ENCODE data around the gene LRRN2.

Gene LRRN2

GRCh38 chr1:204712708-204713430 lies 27.3 kb upstream of the LRRN2 start:
- no peak for DNase-seq (ENCODE audit: low spot score)

DNA sequence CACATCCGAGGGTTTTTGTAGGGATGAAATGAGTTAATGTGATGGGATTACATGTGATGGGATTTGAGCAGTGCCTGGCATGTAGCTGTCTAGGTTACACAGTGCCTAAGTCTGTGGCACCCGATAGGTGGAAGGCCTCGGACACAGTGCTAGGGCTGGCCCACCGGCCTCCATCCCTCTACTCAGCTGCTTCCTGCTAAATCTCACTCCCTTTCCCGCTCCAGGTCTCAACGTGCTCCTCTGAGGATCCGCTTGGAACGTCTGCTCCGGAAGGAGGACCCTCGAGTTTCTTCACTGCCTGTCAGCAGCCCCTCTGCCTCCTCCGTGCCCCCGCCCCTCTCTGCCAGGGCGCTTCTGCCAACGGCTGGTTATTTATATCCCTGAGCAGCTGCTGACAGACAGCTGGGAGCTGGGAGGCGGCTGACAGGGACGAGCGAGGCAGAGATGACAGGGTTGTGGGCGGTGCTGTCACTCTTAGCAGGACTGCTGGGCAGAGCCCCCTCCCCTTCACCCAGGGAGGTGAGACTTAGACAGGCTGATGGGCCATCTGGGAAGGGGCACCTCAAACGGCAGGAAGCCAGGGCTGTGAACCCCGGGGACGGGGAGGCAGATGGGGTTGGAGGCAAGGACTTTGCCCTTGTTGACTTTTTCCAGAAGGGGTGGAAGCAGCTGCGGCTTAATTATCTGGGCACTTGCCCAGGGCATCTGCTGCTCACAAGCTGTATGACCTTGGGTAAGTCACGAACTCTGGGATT lies 26.6 kb upstream of the LRRN2 start:
- no peak for DNase-seq (ENCODE audit: low spot score)

- no peak for DNase-seq (ENCODE audit: low spot score)
Observed at GRCh38 chr1:204711103-204711946, 25.8 kb upstream of the LRRN2 start.

DNA sequence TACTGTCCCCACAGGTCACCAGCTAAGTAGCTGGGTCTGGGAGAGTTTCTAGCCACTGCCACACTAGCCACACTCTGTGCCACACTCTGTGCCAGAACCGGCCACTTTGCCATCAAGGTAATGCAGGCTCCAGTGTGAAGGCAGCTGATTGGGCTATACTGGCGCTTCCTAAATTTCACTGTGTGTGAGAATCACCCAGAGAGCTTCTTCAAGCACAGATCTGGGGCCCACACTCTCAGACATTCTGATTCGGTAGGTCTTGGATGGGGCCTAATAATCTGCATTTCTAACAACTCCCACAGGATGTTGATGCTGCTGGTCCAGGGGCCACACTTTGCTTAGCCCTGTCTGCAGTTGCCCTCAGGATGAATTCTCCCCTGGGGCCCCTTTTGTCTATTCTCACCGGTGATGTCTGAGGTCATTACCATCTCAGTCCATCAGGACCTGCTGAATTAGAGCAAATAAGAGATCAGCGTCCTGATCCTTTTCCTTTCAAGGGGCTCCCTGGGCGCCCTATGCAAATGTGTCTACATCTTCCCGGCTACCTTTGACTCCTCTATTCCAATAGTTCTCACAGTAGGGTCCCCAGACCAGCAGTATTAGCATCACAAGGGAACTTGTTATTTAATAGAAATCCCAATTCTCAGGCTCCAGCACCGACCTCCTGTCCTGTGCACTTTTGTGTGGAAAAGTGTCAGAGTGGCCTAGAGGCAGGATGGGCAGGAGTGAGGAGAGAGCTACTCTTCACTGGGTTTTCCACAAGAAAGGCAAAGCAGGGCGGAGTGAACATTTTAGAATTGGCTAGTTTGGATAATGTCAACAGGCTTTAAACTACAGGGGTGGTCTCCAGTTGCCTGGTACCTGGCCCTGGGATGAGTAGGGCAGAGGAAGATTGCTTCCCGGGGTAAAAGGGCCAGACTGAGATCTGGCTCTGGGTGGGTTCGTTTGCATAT lies 24.7 kb upstream of the LRRN2 start:
- DNase-seq (ENCODE audit: low spot score) = no peak

- no peak for DNase-seq (ENCODE audit: low spot score)
Observed at GRCh38 chr1:204709021-204709420, 23.5 kb upstream of the LRRN2 start.

DNA sequence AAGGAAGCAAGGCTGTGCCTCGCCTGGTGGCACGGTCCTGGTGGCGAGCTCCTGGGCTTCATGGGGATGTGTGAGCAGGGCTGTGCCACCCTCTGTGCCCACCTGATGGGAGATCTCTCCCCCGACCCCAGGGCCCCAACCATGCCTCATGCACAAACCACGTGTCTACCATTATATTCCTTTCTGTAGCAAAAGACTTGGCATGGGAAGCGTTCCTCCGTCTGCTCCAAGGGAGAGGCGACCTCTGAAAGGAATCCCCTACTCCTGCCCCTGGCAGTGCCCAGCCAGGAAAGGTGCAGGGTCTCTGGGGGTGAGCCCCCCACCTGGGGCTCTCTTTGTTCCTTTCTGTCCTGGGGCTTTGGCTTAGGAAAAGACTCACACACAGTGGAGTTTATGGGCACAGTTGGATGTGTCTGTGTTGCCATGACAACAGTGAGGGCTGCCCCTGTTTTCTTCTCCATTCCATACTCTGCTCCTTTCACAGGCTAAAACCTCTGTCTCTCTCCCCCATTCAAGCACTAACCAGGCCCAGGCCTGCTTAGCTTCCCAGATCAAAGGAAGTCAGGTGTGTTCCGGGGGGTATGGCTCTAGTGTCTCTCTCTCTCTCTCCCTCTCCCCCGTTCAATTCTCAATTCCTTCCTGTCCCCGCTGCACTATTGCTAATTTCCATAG lies 21.4 kb upstream of the LRRN2 start:
- DNase-seq (ENCODE audit: low spot score) = no peak

GRCh38 chr1:204705888-204706837 lies 20.6 kb upstream of the LRRN2 start:
- no peak for DNase-seq (ENCODE audit: low spot score)

- DNase-seq (ENCODE audit: low spot score) = no peak
Observed at GRCh38 chr1:204705493-204705811, 19.9 kb upstream of the LRRN2 start.

- DNase-seq (ENCODE audit: low spot score) = no peak
Observed at GRCh38 chr1:204704794-204705492, 19.4 kb upstream of the LRRN2 start.

DNA sequence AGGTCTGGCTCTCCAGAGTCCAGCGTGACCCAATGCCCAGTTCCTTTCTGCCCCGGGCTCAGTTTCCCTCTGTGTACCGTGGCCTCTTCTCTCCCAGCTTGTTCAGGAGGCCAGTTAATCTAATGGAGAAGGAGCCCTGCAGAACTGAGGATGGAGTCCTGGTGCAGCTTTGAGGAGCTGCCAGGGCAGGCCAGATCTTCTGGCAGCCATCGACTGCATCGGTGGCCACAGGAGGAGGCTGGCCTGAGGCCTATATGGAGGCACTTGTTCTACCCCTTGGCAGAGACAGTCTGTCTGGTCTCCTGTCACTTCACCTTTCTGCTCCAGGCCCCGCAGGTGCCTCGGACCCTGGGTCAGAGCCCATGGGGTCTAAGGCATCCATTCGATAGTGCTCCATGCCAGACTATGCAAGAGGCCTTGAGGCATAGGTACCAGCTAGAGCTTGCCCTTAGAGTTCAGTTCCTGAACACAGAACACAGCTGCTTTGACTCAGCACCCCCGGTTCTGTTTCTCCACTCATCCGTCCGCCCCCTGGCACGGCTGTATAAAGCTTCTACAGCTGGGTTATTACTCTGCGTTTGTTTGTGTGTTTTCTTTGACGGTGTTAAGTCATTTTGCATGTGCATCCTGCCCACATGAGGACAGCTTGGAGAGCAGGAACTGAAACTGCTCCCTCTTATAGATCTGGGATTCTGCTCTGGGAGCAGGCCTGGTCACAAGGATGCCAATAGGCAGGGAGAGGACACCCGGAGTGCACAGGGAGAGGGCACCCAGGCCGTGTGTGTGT lies 18.5 kb upstream of the LRRN2 start:
- DNase-seq (ENCODE audit: low spot score) = no peak

GRCh38 chr1:204703268-204703664 lies 17.7 kb upstream of the LRRN2 start:
- no peak for DNase-seq (ENCODE audit: low spot score)

DNA sequence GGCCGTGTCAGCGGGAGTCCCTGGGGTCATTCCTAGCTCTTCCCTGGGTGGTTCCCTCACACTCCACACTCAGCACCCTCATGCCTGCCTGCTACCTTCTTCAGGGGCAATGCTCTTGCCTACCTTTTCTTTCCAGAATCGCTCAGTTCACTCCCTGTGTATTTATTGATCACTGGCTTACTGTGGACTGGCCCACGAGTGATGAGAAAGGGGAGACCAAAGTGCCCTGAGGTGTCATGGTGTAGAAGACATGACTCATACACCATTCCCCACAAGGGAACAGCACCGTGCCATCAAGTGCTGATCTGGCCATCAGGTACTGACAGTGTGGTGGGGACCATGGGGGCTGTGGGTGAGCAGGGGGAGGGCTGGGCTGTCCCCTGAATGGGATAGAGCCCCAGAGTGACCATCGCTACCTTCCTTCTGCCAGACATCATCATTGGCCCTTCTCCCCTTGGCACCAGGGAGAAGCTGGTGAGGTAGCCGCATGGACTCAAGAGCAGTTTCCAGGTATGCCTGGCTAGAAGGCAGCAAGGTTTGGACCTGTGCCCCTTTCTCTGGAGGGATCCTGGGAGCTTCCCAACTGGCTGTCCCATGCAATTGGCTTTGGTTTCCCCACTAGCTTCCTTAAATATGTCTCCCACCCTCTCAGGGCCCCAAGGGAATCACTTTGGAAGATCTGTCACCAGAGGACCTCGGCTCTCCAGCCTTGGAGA lies 17.2 kb upstream of the LRRN2 start:
- no peak for DNase-seq (ENCODE audit: low spot score)

DNA sequence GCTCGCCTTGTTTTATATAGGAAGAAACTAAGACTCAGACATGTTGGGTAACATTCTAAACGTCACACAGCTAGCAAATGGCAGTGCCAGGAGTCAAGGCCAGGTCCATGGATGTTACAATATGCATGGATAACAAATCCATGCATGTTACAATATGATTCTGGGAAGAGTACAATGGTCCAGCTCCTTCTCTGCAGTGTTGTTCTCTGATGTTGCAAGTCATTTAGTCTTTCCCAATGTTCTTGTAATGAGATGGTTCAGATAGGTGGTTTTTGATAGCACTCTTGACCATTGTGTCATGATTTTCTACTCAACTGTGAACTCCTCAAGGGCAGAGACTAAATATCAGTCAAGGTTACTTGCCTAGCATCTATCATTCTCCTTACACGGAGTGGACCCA lies 15.7 kb upstream of the LRRN2 start:
- DNase-seq (ENCODE audit: low spot score) = no peak

- DNase-seq (ENCODE audit: low spot score) = no peak
Observed at GRCh38 chr1:204697893-204698292, 12.4 kb upstream of the LRRN2 start.

DNA sequence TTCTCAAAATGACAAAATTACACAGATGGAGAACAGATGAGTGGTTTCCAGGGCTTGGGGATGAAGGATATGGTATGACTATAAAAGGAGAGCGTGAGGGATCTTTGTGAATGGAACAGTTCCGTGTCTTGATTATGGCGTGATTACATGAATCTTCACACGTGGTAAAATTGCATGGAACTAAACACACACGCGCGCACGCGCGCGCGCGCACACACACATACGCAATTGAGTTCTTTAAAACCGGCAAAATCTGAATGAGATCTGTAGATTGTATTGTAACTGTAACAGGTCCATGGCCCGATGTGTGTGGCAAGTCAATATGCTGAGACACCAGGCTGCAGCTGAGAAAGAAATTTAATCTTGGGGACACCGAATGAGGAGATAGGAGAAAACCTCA lies 11.1 kb upstream of the LRRN2 start:
- no peak for DNase-seq (ENCODE audit: low spot score)

DNA sequence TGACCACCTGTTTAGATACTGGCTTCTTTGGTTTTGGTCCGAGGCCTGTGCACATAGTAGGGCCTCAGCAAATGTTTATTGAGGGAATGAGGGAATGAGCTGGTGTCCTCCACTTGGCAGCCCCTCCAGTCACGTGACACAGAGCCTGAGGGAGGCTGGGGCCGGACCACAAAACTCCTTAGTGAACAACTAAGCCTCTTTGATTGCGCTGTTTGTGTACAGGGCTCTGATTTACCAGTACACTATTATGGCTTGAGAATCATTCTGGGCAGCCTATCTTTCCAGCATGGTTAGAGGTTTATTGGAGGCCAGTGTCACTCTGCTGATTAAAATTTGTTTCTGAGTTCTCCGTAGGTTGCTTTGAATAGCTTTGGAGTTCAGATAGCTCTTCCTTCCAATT lies 10.2 kb upstream of the LRRN2 start:
- DNase-seq (ENCODE audit: low spot score) = no peak

- no peak for DNase-seq (ENCODE audit: low spot score)
Observed at GRCh38 chr1:204694145-204694544, 8.6 kb upstream of the LRRN2 start.

- no peak for DNase-seq (ENCODE audit: low spot score)
Observed at GRCh38 chr1:204692841-204693356, 7.4 kb upstream of the LRRN2 start.

All from HuH-7.5 (cell line).